Fibroblast of mammary gland (primary cell): Measurements from ENCODE around the gene SARDH.

Source experiments
- DNase-seq: peaks from one replicate; pipeline ENCODE4 v3.0.0-alpha.2; 2010; ENCODE audit warnings: low read depth
- H3K4me3 ChIP-seq: 2 replicates; pipeline ENCODE4 v1.5.1; 2011; ENCODE audit warnings: low read depth, mild to moderate bottlenecking, low read length, moderate library complexity; ENCODE audit not compliant: control insufficient read depth
- CTCF ChIP-seq: conservative IDR thresholded peaks from 2 replicates; pipeline ENCODE4 v1.5.1; 2011; ENCODE audit warnings: low read depth, low read length, inconsistent platforms; ENCODE audit not compliant: control insufficient read depth, insufficient read depth

Gene SARDH

GRCh38 chr9:133645021-133645765 is 93.0 kb downstream of the SARDH start:
- no peak for TF ChIP-seq CTCF
- DNase-seq, result no peak
- H3K4me3 ChIP-seq, result no peak overlapping the region

- TF ChIP-seq CTCF, result no peak
- H3K4me3 ChIP-seq, result no peak overlapping the region
- DNase-seq, result no peak
Observed at GRCh38 chr9:133643978-133644760, 94.0 kb downstream of the SARDH start.

- TF ChIP-seq CTCF, result no peak
- DNase-seq, result no peak
- no peak overlapping the region for H3K4me3 ChIP-seq
Observed at GRCh38 chr9:133643362-133643755, 94.8 kb downstream of the SARDH start.

GRCh38 chr9:133642708-133643361 is 95.3 kb downstream of the SARDH start:
- H3K4me3 ChIP-seq, result no peak overlapping the region
- no peak for DNase-seq
- no peak for TF ChIP-seq CTCF

- no peak for DNase-seq
- H3K4me3 ChIP-seq, result no peak overlapping the region
- TF ChIP-seq CTCF, result no peak
Observed at GRCh38 chr9:133641861-133642595, 96.1 kb downstream of the SARDH start.

GRCh38 chr9:133641396-133641655 is 96.8 kb downstream of the SARDH start:
- H3K4me3 ChIP-seq, result no peak overlapping the region
- TF ChIP-seq CTCF, result no peak
- no peak for DNase-seq
